ENCODE results near the gene BRMS1. TPM values are rescaled to one million over a fixed set of nuclear protein-coding genes. Genes with fewer than 3 reads are reported as not detected.

The BRMS1 gene
- total and polyA plus RNA-seq, 10 of the 15 experiments (the other 5 are each of a cell fraction or from before 2014, with no cell fraction given), result 2.1 to 85.3 (median 48.5) TPM

- TF ChIP-seq CUX1 (IDR thresholded peaks at IDR 0.05; ENCODE audit: insufficient replicate concordance, low read depth, low read length), result no peak
- peak; percentile 18; the same call in 1 of the 2 replicates for TF ChIP-seq LARP7 (IDR thresholded peaks at IDR 0.05)
- no peak for TF ChIP-seq NKRF (conservative IDR thresholded peaks at IDR 0.05)
- peak; percentile 45 for TF ChIP-seq BCL3 (IDR thresholded peaks at IDR 0.05; ENCODE audit: borderline replicate concordance, insufficient read depth, low read depth, low read length, poor library complexity, severe bottlenecking)
- TF ChIP-seq STAT1 (conservative IDR thresholded peaks at IDR 0.05), result peak; percentile 52; the same call in 1 of the 2 replicates
- TF ChIP-seq TAF1 (IDR thresholded peaks at IDR 0.05; ENCODE audit: borderline replicate concordance, low read depth, low read length), result no peak
- TF ChIP-seq NFXL1 (IDR thresholded peaks at IDR 0.05; ENCODE audit: borderline replicate concordance), result no peak
- no peak for TF ChIP-seq ZSCAN29 (IDR thresholded peaks at IDR 0.05)
- peak; percentile 89 for TF ChIP-seq IKZF1 (conservative IDR thresholded peaks at IDR 0.05)
- peak; percentile 95 for TF ChIP-seq DPF2 (IDR thresholded peaks at IDR 0.05)
- no peak for TF ChIP-seq PAX8 (IDR thresholded peaks at IDR 0.05)
- no peak for TF ChIP-seq POLR2AphosphoS2 (IDR thresholded peaks at IDR 0.05; ENCODE audit: low read depth, low read length)
- no peak for TF ChIP-seq GABPA (IDR thresholded peaks at IDR 0.05; ENCODE audit: low read depth)
- TF ChIP-seq MTA2 (IDR thresholded peaks at IDR 0.05; ENCODE audit: low read depth), result peak; percentile 68; the same call in 1 of the 2 replicates
- TF ChIP-seq ATF7 (IDR thresholded peaks at IDR 0.05; ENCODE audit: low read depth), result peak; percentile 64
- TF ChIP-seq ZNF274 (IDR thresholded peaks at IDR 0.05; ENCODE audit: insufficient read depth, insufficient read length), result no peak
- TF ChIP-seq PRDM15 (CRISPR knock-in tag; IDR thresholded peaks at IDR 0.05), result no peak
Measured at GRCh38 chr11:66336234-66337102, 8.4 kb downstream of the BRMS1 start, which contains the start of gene RIN1 (continued).

All from GM12878 (cell line).